Effector memory CD4-positive, alpha-beta T cell (primary cell): ENCODE data around the gene TEDC1.

ENCODE experiments used
- DNase-seq, 3 donors: peaks; one replicate each; pipeline ENCODE4 v3.0.0-alpha.2; 2020
- H3K27ac ChIP-seq: 2 replicates; pipeline ENCODE4 v1.7.0; 2013; ENCODE audit warnings: mild to moderate bottlenecking, low read length, moderate library complexity; ENCODE audit not compliant: insufficient read depth, poor library complexity, severe bottlenecking
- H3K27me3 ChIP-seq: replicated peaks from 2 replicates; pipeline ENCODE4 v1.7.0; 2013; ENCODE audit warnings: mild to moderate bottlenecking, low read length; ENCODE audit not compliant: insufficient read depth, control insufficient read depth, poor library complexity, severe bottlenecking
- H3K36me3 ChIP-seq: 2 replicates; pipeline ENCODE4 v1.7.0; 2013; ENCODE audit warnings: mild to moderate bottlenecking, low read length, moderate library complexity; ENCODE audit not compliant: control insufficient read depth, insufficient read depth
- H3K4me1 ChIP-seq: 2 replicates; pipeline ENCODE4 v1.7.0; 2013; ENCODE audit warnings: low read length, mild to moderate bottlenecking; ENCODE audit not compliant: control insufficient read depth, insufficient read depth, poor library complexity, severe bottlenecking
- H3K4me3 ChIP-seq: 2 replicates; pipeline ENCODE4 v1.7.0; 2013; ENCODE audit warnings: low read length, low read depth, mild to moderate bottlenecking; ENCODE audit not compliant: insufficient read depth, poor library complexity, severe bottlenecking
- H3K9me3 ChIP-seq: 2 replicates; pipeline ENCODE4 v1.7.0; 2013; ENCODE audit warnings: mild to moderate bottlenecking, low read length, moderate library complexity; ENCODE audit not compliant: control insufficient read depth

Gene TEDC1

DNA sequence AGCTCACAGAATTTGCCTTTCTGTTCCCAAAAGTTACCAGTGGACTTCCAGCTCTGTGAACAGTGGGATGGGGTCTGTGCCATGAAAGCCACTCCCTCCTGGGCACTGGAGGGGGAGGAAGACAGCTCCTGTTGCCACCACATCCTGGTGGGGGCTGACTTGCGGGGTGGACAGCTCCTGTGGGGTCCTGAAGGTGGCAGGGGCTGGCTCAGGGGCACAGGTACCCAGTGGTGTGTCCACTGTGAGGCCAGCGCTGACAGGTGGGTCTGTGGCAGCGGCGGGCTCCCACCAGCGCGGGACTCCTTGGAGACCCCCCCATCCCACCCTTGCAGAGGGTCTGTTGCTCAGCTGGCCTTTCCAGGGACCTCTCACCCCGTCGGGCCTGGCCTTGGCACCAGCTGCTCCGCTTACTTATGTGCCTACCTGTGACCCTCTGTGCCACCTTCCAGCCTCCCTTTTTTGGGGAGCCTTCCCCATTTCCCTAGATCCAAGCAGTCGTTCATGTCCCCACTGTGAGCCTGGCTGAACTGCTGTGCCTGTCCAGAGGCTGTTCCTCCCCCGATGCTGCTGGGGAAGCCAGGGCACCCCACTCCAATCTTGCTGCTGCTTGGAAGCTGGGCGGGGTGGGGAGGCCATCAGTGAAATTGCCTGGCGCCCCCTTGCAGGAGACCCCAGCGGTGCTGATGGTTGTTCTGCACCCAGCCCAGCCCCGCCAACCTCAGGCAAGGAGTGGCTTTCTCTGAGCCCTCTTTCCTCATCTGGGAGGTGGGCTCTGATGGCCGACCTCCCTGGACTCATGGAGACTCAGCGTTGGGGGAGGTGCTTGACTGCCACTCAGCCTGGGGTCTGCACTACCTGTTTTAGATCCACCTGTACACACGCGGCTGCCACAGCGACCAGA lies 2.2 kb downstream of the TEDC1 start:
- Histone ChIP-seq H3K4me1 (peaks cover 20% of the 10 kb centered on the region), H3K9me3 (no peaks in the 10 kb centered on the region), H3K36me3 (peaks cover 3% of the 10 kb centered on the region), H3K27me3 (no peaks in the 10 kb centered on the region), H3K27ac (no peak overlapping the region), H3K4me3 (no peak overlapping the region)
- DNase-seq, result no peak

DNA sequence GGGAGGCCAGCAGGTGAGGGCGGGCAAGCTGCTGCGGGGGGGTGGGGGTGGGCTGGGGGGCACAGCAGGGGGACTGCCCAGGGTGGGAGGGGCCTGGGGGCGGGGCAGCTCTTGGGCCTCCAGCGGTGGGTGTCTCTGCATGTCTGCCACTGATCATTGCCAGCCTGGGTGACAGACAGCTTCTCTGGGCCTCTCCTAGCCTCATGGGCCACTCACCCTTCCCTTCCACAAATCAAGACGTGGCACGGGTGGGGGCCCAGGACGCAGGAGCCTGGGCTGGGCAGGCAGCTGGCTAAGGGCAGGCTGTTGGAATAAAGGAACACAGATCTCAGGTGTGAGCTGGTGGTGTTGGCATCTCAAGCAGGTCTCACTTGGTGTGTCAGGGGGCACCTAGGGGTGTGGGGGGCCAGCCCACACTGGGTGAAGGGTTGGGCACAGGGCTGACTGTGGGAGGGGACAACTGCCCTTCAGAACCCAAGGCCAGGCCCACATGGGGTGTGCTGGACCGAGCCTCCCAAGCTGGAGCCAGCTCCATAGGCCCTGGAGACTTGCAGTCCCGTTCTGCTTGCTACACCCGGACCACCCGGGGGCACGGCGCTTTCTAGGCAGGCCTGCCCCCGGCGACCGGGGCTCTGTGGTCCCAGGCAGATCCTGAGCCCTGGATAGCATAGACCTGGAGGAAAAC lies 3.0 kb downstream of the TEDC1 start:
- Histone ChIP-seq H3K27ac (no peak overlapping the region), H3K4me1 (peaks cover 12% of the 10 kb centered on the region), H3K4me3 (no peak overlapping the region), H3K9me3 (no peaks in the 10 kb centered on the region), H3K27me3 (no peaks in the 10 kb centered on the region), H3K36me3 (peaks cover 11% of the 10 kb centered on the region)
- DNase-seq, result no peak

DNA sequence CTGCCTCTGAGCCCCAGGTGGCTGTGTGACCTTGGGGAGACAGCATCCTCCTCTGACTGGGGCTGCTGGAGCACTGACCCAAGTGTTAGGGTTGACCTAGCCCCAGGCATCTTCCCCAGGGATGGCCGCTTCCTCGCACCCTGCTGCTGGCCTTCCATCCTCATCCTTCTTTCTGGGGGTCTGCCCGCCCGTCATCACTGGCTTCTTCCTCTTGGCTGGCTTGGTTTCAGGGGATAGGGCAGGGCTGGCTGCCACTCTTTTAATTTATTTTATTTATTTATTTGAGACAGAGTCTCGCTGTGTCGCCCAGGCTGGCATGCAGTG lies 3.5 kb downstream of the TEDC1 start:
- no peak for DNase-seq
- Histone ChIP-seq H3K4me3 (no peak overlapping the region), H3K9me3 (no peaks in the 10 kb centered on the region), H3K4me1 (peaks cover 7% of the 10 kb centered on the region), H3K27ac (no peak overlapping the region), H3K36me3 (peaks cover 11% of the 10 kb centered on the region), H3K27me3 (no peaks in the 10 kb centered on the region)

- H3K27me3 ChIP-seq, result no peaks in the 10 kb centered on the region
- no peaks in the 10 kb centered on the region for H3K4me1 ChIP-seq
- no peak overlapping the region for H3K27ac ChIP-seq
- H3K9me3 ChIP-seq, result no peaks in the 10 kb centered on the region
- no peak for DNase-seq
- H3K36me3 ChIP-seq, result peaks cover 11% of the 10 kb centered on the region
- H3K4me3 ChIP-seq, result no peak overlapping the region
Observed at GRCh38 chr14:105495101-105495989, 4.3 kb downstream of the TEDC1 start.

DNA sequence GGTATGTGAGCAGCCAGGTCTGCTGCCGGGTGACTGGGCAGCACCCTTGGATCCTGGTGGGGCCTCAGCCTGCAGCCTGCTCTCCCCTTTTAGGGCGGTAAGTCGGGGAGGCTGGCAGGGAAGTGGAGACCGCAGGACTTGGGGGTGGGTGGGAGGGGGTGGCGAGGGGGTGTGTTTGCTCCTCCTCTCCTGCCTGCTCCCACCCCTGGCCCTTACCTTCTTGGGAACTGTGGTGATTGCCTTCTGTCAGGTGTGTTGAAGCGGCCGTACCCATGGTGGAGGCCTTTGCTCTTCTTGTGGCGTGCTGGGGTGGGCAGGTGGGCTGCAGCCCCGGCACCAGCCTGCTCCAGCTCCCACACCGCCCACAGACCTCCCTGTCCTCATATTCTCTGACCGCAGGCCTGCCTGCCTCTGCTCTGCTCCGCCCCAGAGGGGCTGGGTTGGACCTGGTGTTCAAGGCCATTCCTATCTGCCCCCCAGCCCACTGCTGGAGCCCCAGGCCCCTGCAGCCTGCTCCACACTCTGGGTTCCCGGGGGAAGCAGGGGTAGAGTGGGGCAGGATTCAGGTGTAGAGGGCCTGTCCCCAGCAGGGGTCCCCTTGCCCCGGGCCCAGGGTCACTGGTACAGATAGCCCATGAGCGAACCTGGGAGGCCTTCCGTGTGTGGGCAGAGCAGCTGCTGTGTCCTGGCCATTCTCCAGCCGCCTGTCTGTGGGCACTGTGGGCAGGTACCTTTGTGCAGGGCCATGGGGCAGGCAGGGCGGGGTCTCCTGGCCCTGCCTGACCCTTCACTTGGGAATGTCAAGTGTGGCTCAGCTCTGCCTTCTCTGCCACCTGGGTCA lies 5.2 kb downstream of the TEDC1 start:
- DNase-seq, result no peak
- no peak overlapping the region for H3K4me3 ChIP-seq
- H3K27ac ChIP-seq, result no peak overlapping the region
- no peaks in the 10 kb centered on the region for H3K27me3 ChIP-seq
- no peaks in the 10 kb centered on the region for H3K4me1 ChIP-seq
- H3K36me3 ChIP-seq, result peaks cover 11% of the 10 kb centered on the region
- H3K9me3 ChIP-seq, result no peaks in the 10 kb centered on the region

GRCh38 chr14:105496831-105497591 lies 6.0 kb downstream of the TEDC1 start:
- no peaks in the 10 kb centered on the region for H3K4me1 ChIP-seq
- no peaks in the 10 kb centered on the region for H3K9me3 ChIP-seq
- H3K27me3 ChIP-seq, result no peaks in the 10 kb centered on the region
- H3K4me3 ChIP-seq, result no peak overlapping the region
- peaks cover 11% of the 10 kb centered on the region for H3K36me3 ChIP-seq
- peak in 1 of 3 donors; percentile 1 for DNase-seq
- H3K27ac ChIP-seq, result no peak overlapping the region

- H3K4me3 ChIP-seq, result no peak overlapping the region
- DNase-seq, result no peak
Observed at GRCh38 chr14:105497671-105498429, 6.8 kb downstream of the TEDC1 start.

DNA sequence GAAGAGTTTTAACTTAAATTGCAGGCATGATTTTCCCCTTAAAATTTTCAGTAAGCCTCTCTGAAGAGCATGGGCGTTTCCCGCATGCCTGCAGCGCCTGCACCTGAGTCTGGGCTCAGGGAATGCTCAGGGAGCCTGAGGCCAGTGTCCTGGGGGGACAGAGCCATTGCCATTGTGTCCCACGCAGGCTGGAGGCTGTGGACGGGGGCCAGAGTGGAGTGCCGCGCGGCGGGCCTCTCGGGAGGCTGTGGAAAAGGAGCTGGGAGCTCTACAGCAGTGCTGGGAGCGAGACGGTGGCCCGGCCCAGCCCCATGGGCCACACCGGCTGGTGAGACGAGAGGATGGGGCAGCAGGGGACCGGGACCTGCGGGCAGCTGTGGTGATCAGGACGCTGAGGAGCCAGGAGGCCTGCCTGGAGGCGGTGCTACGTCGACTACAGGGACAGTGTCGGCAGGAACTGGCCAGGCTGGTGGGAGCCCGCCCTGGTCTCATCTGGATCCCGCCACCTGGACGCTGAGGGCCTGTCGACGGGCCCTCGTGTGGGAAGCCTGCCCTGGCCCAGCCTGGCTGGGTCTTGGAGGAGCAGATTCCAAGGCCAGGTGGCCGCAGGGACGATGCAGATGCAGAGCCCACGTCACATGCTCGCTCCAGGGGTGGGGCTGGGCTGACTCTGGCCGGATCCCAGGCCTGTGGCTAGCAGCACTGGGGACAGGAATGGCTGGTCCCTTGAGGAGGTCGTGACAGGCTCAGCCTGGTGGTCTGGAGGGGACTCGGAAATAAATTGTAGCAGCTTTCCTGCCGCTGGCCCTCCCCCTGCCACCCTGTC lies 7.6 kb downstream of the TEDC1 start:
- H3K36me3 ChIP-seq, result peaks cover 11% of the 10 kb centered on the region
- H3K9me3 ChIP-seq, result no peaks in the 10 kb centered on the region
- H3K27me3 ChIP-seq, result no peaks in the 10 kb centered on the region
- no peak overlapping the region for H3K27ac ChIP-seq
- no peaks in the 10 kb centered on the region for H3K4me1 ChIP-seq
- DNase-seq, result no peak
- H3K4me3 ChIP-seq, result no peak overlapping the region

More at GRCh38 chr14:105497671-105498429, 6.8 kb downstream of the TEDC1 start:
- H3K9me3 ChIP-seq, result no peaks in the 10 kb centered on the region
- H3K36me3 ChIP-seq, result peaks cover 11% of the 10 kb centered on the region
- no peaks in the 10 kb centered on the region for H3K27me3 ChIP-seq
- H3K27ac ChIP-seq, result no peak overlapping the region
- no peaks in the 10 kb centered on the region for H3K4me1 ChIP-seq
